Activated CD8-positive, alpha-beta memory T cell treated with anti-CD3 and anti-CD28 coated beads, Interleukin-2, amount 50 U/mL, for 1 hour (primary cell): ENCODE measurements around the gene C1orf226.

ENCODE experiments used
- DNase-seq: peaks from one replicate; pipeline ENCODE4 v3.0.0-alpha.2; 2020; ENCODE audit errors: extremely low read depth

The C1orf226 gene

GRCh38 chr1:162365284-162366020 is 16.1 kb upstream of the C1orf226 start:
- DNase-seq = no peak

- DNase-seq = no peak
Measured at GRCh38 chr1:162366149-162366548, 15.4 kb upstream of the C1orf226 start.

GRCh38 chr1:162366671-162367070 is 14.9 kb upstream of the C1orf226 start:
- no peak for DNase-seq

- no peak for DNase-seq
Measured at GRCh38 chr1:162367073-162367472, 14.5 kb upstream of the C1orf226 start.

- no peak for DNase-seq
Measured at GRCh38 chr1:162367772-162368171, 13.8 kb upstream of the C1orf226 start.

- DNase-seq = no peak
Measured at GRCh38 chr1:162368451-162368850, 13.1 kb upstream of the C1orf226 start.

- DNase-seq = no peak
Measured at GRCh38 chr1:162369571-162369970, 12.0 kb upstream of the C1orf226 start.

GRCh38 chr1:162370161-162370560 is 11.4 kb upstream of the C1orf226 start:
- DNase-seq = no peak

GRCh38 chr1:162370721-162371120 is 10.8 kb upstream of the C1orf226 start:
- DNase-seq = no peak

- DNase-seq = no peak
Measured at GRCh38 chr1:162371611-162372010, 9.9 kb upstream of the C1orf226 start.

- no peak for DNase-seq
Measured at GRCh38 chr1:162372159-162373071, 9.1 kb upstream of the C1orf226 start.

GRCh38 chr1:162373072-162373427 is 8.5 kb upstream of the C1orf226 start:
- no peak for DNase-seq

GRCh38 chr1:162373541-162374260 is 7.8 kb upstream of the C1orf226 start:
- no peak for DNase-seq

GRCh38 chr1:162374406-162374805 is 7.1 kb upstream of the C1orf226 start:
- no peak for DNase-seq

- DNase-seq = no peak
Measured at GRCh38 chr1:162375463-162375862, 6.1 kb upstream of the C1orf226 start.

GRCh38 chr1:162376691-162377090 is 4.8 kb upstream of the C1orf226 start, which contains the start of gene SPATA46:
Gene SPATA46, minus strand, starts transcription at chr1:162376854. Its CDS starts 64 bp downstream, at chr1:162376790.
- no peak for DNase-seq

- DNase-seq = no peak
Measured at GRCh38 chr1:162380061-162380846, 1.3 kb upstream of the C1orf226 start.

GRCh38 chr1:162381941-162382750 is 618 bp downstream of the C1orf226 start:
- no peak for DNase-seq

- DNase-seq = no peak
Measured at GRCh38 chr1:162383091-162383490, 1.6 kb downstream of the C1orf226 start.

- no peak for DNase-seq
Measured at GRCh38 chr1:162383516-162383915, 2.0 kb downstream of the C1orf226 start.

GRCh38 chr1:162384116-162384515 is 2.6 kb downstream of the C1orf226 start:
- no peak for DNase-seq
